HT1080 (cell line): ENCODE measurements around the gene PRKCA. TPM values are rescaled to one million over a fixed set of nuclear protein-coding genes. Genes with fewer than 3 reads are reported as not detected.
"Not testable (repeated sequence)": the region's sequence is repeated elsewhere in the genome, so short reads cannot be mapped to it uniquely, and the experiment has no call there.

Experiments used
- DNase-seq: peaks from one replicate; pipeline ENCODE4 v3.0.0-alpha.2; 2015; ENCODE audit warnings: low read depth
- total RNA-seq: library from RNA; depleted of rRNA; stranded (reverse); fragments of >200 nt; shearing (Covaris generic); gene quantifications from 2 replicates; pipeline ENCODE4 v1.2.3, GENCODE V29; 2014

Gene PRKCA
- total RNA-seq, 1 experiment from 2014 or later: 24.1 TPM

GRCh38 chr17:66435182-66435581, 132.8 kb downstream of the PRKCA start:
- no peak for DNase-seq

GRCh38 chr17:66436631-66437030, 134.2 kb downstream of the PRKCA start:
- DNase-seq: no peak

GRCh38 chr17:66437476-66438026, 135.1 kb downstream of the PRKCA start:
- no peak for DNase-seq

- no peak for DNase-seq
Observed at GRCh38 chr17:66438101-66438500, 135.7 kb downstream of the PRKCA start.

- DNase-seq: no peak
Observed at GRCh38 chr17:66441101-66441661, 138.8 kb downstream of the PRKCA start.

GRCh38 chr17:66443166-66443565, 140.8 kb downstream of the PRKCA start:
- DNase-seq: no peak

GRCh38 chr17:66443606-66444005, 141.2 kb downstream of the PRKCA start:
- DNase-seq: no peak

- DNase-seq: no peak
Observed at GRCh38 chr17:66444031-66444430, 141.6 kb downstream of the PRKCA start.

GRCh38 chr17:66445229-66445628, 142.8 kb downstream of the PRKCA start:
- no peak for DNase-seq

GRCh38 chr17:66446419-66446818, 144.0 kb downstream of the PRKCA start:
- DNase-seq: no peak

GRCh38 chr17:66447159-66447558, 144.7 kb downstream of the PRKCA start:
- DNase-seq: no peak

GRCh38 chr17:66448026-66448639, 145.7 kb downstream of the PRKCA start:
- DNase-seq: no peak

GRCh38 chr17:66449418-66449977, 147.1 kb downstream of the PRKCA start:
- DNase-seq: no peak

GRCh38 chr17:66450008-66450851, 147.8 kb downstream of the PRKCA start:
- DNase-seq: no peak

GRCh38 chr17:66450852-66451158, 148.4 kb downstream of the PRKCA start:
- DNase-seq: no peak

GRCh38 chr17:66451188-66452149, 149.1 kb downstream of the PRKCA start:
- DNase-seq: no peak

- no peak for DNase-seq
Observed at GRCh38 chr17:66455060-66455459, 152.6 kb downstream of the PRKCA start.

GRCh38 chr17:66457499-66457898, 155.1 kb downstream of the PRKCA start:
- DNase-seq: not testable (repeated sequence)

GRCh38 chr17:66458782-66459181, 156.4 kb downstream of the PRKCA start:
- DNase-seq: no peak

- DNase-seq: peak; percentile 97
Observed at GRCh38 chr17:66459811-66460270, 157.4 kb downstream of the PRKCA start.

- DNase-seq: no peak
Observed at GRCh38 chr17:66460558-66460957, 158.1 kb downstream of the PRKCA start.
